Kidney glomerular epithelial cell (primary cell): ENCODE measurements around the gene ALDH4A1.
A peak's percentile ranks its signal among the peaks of the same experiment; 100 is the strongest.

Source experiments
- DNase-seq: peaks from one replicate; lab custom pipeline; 2025; lab: John Stamatoyannopoulos, UW

The ALDH4A1 gene

GRCh38 chr1:18922848-18923755, 20.7 kb upstream of the ALDH4A1 start:
- no peak for DNase-seq

GRCh38 chr1:18922319-18922726, 20.0 kb upstream of the ALDH4A1 start:
- no peak for DNase-seq

DNA sequence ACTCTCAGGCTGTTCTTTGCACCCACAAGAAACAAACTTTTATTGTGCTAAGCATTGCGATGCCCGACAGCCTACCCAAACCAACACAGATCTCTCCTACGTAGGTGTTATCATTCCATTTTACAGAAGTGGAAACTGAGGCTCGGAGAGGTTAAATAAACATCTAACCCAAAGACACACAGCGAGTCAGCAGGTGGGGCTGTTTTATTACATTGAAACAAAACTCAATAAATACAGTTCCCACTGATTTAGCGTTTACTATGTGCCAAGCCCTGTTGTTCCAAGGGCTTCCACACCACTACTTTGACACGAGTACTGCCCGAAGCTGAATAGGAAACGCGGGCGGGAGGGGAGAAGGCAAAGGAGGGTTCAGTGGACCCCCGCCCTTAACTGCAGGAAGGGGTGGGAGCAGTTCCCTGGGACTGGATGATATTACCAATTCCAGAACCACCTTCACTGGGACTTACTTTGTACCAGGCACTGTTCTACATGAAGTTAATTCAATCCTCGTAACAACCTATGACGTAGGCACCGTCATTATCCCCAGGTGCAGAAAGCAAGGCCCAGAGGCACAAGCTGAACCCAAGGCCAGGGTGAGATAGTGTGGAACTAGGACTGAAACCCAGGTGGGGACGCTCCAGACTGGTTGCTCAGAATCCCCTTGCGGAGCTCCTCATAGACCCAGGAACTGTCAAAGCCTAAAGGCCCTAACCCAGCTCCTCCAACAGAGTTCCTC, 19.3 kb upstream of the ALDH4A1 start:
- no peak for DNase-seq

DNA sequence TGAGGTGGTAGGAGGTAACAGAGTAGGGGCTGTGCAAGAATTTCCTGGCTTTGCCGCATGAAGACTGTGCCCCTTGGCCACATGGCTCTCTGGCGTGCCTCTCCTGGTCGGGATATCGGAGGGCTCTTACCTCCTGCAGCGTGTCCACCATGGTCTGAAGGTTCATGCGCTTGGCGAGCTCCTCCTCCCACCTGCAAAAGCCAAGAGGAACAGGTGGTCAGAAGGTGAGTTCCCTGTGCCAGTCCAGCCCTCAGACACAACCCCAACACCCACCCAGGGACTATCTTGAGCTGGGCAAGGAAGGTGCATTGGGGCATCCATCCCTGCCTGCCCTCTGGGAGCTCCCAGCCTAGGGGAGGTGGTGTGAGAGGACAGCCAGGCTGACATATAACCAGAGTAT, 18.6 kb upstream of the ALDH4A1 start:
- DNase-seq: no peak

DNA sequence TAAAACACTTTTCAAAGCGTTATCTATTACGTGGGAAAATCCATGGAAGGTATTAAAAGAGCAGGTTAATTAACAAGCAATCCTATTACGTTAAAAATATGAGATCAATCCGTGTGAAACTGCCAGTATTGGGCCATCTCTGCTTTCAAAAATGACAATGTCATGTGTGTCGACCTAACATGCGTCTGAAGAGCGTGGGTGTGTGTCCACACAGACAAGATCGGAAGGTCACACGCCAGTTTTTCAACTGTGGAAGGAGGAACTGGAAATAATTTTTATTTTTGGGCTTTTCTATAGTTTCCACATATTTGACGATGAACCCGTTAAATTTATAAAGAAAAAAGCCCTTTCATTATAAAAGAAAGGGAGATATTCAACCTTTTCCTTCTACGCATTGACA, 17.6 kb upstream of the ALDH4A1 start:
- DNase-seq: no peak

- DNase-seq: no peak
Measured at GRCh38 chr1:18919197-18919905, 17.0 kb upstream of the ALDH4A1 start.

GRCh38 chr1:18918417-18918816, 16.1 kb upstream of the ALDH4A1 start:
- DNase-seq: no peak

DNA sequence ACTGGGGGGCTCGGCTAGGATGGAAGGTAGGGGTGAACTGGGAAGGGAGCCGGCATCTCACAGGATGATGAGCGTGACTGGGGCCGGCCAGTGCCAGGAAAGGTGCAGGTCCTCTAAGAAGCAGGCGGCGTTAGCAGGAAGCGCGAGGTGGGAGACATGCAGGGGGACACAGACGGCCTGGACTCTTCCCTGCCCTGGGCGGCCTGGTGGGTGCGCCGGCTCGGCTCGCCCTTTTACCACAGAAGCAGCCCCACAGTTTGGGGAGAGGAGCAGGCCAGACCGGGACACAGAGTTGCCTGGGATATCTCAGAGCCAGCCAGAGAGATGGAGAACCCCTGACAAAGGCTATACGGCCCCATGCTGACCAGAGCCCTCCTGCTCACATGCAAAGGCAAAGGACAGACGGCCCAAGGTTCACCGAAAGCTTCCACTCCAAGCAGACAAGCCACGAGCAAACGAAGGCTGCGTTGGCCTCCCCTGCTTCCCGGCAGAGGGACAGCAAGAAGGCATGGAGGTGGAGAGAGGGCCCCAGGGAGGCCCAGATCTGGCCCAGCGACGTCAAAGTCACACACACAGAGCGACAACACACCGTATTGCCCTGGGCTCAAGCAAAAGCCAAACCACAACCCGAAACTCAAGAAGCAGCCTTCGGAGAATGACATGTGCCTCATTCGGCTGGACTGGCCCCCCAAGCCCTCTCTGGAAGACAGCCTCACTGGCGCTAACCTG, 14.9 kb upstream of the ALDH4A1 start:
- no peak for DNase-seq

- DNase-seq: no peak
Measured at GRCh38 chr1:18915341-18915740, 13.0 kb upstream of the ALDH4A1 start.

- peak; percentile 89 for DNase-seq
Measured at GRCh38 chr1:18913065-18913835, 10.9 kb upstream of the ALDH4A1 start.

DNA sequence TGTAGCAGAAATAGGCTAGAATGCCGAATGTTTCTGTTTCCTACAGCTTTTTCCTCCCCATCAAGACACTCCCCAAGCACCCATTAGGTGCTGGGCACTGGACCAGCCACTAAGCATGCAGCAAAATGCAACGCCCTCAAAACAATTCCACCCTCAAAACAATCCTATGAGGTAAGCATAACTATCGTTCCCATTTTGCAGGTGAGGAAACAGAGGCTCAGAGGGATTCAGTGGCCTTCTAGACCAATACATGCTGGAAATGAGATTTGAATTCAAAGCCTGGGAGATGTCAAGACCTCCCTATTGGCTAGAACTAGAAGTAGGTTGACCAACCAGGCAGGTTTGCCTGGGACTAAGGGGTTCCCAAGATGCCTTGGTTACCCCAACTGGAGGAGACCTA, 10.2 kb upstream of the ALDH4A1 start:
- DNase-seq: no peak

- no peak for DNase-seq
Measured at GRCh38 chr1:18908911-18909771, 6.8 kb upstream of the ALDH4A1 start.

GRCh38 chr1:18907917-18908845, 5.8 kb upstream of the ALDH4A1 start:
- no peak for DNase-seq

DNA sequence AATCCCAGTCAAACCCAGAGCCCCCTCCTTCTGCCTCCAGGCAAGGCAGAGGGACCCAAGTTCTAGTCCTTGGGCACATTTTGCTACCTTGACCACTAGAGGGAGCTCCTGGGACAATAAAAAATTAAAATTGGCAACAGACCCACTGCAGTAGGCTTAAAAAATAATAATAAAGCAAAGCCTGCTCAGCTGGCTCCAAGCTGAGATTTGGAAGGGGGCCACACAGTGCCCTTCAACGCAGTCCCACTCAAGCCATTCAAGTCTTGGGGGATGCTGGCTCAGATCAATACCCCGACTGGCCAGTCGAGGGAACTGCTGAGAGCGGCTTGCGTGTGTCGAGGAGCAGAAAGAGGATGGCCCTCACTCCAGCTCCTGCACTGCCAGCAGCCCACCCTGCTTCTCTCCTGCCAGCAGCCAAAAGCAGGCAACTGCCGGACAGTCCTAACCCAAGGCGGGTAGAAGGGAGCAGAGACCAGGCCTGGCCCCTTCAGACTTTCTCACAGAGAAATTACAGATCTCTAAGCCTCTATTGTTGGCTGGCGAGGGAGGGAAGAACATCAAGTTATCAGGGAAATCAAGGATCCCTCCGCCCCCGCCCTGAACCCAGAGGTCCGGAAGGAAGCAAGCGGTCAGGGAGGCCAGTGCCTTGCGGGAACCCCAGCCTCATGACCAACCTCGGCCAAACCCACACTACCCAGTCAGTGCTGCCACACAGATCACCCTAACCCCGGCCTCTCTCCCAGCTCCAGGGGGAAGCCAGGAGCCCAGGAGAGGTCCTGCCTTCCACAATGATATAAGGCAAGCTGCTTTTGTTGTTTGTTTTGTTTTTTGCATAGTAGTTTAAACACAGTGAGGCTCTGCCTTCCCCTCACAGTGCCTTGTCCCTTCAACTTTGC, 4.9 kb upstream of the ALDH4A1 start:
- DNase-seq: peak; percentile 53

- no peak for DNase-seq
Measured at GRCh38 chr1:18903291-18903756, 969 bp upstream of the ALDH4A1 start.

- no peak for DNase-seq
Measured at GRCh38 chr1:18901952-18902522, 318 bp downstream of the ALDH4A1 start.

DNA sequence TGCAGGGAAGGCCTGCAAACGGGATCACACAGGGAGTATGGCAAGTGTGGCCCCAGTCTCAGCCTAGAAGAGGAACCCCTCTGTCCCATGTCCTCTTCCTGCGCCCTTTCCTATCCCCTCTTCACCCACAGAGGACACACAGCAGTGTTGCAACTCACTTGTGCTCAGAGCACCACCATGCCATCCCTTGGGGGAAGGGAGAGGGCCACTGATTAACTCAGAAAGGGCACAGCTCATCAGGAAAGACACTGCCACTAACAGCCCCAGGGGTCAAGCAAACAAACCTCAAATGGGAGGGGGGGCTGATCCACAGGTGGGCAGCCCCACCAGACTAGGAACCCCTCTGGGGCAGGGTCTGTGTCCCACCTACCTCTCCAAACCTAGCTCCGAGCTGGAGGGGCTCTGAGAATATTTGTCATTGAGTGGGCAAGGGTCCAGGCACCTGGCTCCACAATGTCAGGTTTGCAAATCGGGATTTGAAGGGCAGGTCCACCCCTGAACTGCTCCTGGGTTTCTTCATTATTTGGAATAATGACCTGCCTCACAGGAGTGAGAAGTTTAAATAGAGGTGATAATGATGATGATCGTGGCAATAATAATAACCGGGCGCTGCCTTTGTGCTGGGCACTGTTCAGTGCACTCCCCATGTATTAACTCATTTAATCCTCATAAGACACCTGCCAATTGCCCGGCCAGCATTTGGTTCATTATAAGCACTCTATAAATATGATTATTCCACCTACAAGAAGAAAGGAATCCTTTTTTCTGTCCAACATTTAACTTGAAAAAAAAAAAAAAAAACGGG, 1.0 kb downstream of the ALDH4A1 start:
- DNase-seq: no peak
